ENCODE results near the gene WNT3A.
"Not testable (repeated sequence)": the region's sequence is repeated elsewhere in the genome, so short reads cannot be mapped to it uniquely, and the experiment has no call there.

The WNT3A gene

GRCh38 chr1:227967815-227968214 is 39.0 kb upstream of the WNT3A start:
- H3K27ac ChIP-seq (ENCODE audit: low read length); H4K20me1 ChIP-seq (ENCODE audit: insufficient read depth, low read length); H3K4me3 ChIP-seq (ENCODE audit: low read length); H3K9ac ChIP-seq (ENCODE audit: low read length); H3K36me3 ChIP-seq (replicated peaks; ENCODE audit: low read depth, low read length); H3K79me2 ChIP-seq (ENCODE audit: low read length); H3K9me3 ChIP-seq (ENCODE audit: insufficient read depth, low read length); H3K4me2 ChIP-seq (ENCODE audit: low read length); H3K4me1 ChIP-seq (ENCODE audit: low read length); H3K27me3 ChIP-seq (ENCODE audit: low read depth, low read length); H2AFZ ChIP-seq (ENCODE audit: low read depth, low read length): not testable (repeated sequence)
- TF ChIP-seq CTCF (IDR thresholded peaks at IDR 0.05; ENCODE audit: low read depth, low read length), result peak; percentile 36

- H3K27ac ChIP-seq (ENCODE audit: low read length); H3K79me2 ChIP-seq (ENCODE audit: low read length); H3K4me3 ChIP-seq (ENCODE audit: low read length); H4K20me1 ChIP-seq (ENCODE audit: insufficient read depth, low read length); H3K9me3 ChIP-seq (ENCODE audit: insufficient read depth, low read length); H3K9ac ChIP-seq (ENCODE audit: low read length); H3K4me1 ChIP-seq (ENCODE audit: low read length); H3K36me3 ChIP-seq (replicated peaks; ENCODE audit: low read depth, low read length); H3K4me2 ChIP-seq (ENCODE audit: low read length); H3K27me3 ChIP-seq (ENCODE audit: low read depth, low read length); H2AFZ ChIP-seq (ENCODE audit: low read depth, low read length): not testable (repeated sequence)
These were observed 36.5 kb upstream of the WNT3A start for GRCh38 chr1:227970076-227970995.

GRCh38 chr1:227971216-227971615 is 35.6 kb upstream of the WNT3A start:
- not testable (repeated sequence) for H3K27ac ChIP-seq (ENCODE audit: low read length); H3K79me2 ChIP-seq (ENCODE audit: low read length); H3K27me3 ChIP-seq (ENCODE audit: low read depth, low read length); H3K4me3 ChIP-seq (ENCODE audit: low read length); H3K9me3 ChIP-seq (ENCODE audit: insufficient read depth, low read length); H3K4me2 ChIP-seq (ENCODE audit: low read length); H4K20me1 ChIP-seq (ENCODE audit: insufficient read depth, low read length); H2AFZ ChIP-seq (ENCODE audit: low read depth, low read length); H3K9ac ChIP-seq (ENCODE audit: low read length); H3K36me3 ChIP-seq (replicated peaks; ENCODE audit: low read depth, low read length); H3K4me1 ChIP-seq (ENCODE audit: low read length)

DNA sequence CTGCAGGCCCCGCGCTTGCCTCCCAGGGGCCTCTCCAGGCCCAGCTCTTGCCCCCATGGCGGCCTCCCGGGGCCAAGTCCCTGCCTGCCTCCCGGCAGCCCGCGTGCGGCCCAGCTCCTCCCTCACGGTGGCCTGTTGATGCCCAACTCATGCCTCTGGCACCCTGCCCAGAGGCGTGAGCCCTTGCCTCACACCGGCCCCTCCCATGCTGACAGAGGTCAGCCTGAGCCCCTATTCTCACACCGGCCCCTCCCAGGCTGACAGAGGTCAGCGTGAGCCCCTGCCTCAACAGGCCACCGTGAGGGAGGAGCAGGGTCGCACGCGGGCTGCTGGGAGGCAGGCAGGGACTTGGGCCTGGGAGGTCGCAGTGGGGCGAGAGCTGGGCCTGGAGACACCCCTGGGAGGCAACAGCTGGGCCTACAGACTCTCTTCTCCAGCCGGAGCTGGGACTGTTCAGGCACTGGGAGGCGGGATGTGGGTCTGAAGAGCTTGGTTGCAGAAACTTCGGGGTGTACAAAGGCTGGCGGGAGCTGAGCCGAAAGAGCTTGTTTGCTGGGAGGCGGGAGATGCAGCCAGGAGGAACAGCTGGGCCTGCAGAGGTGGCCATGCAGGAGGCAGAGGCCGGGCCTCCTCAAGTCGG is 35.0 kb upstream of the WNT3A start:
- not testable (repeated sequence) for H3K9ac ChIP-seq (ENCODE audit: low read length); H3K27me3 ChIP-seq (ENCODE audit: low read depth, low read length); H3K9me3 ChIP-seq (ENCODE audit: insufficient read depth, low read length); H3K79me2 ChIP-seq (ENCODE audit: low read length); H3K4me2 ChIP-seq (ENCODE audit: low read length); H2AFZ ChIP-seq (ENCODE audit: low read depth, low read length); H3K4me3 ChIP-seq (ENCODE audit: low read length); H3K4me1 ChIP-seq (ENCODE audit: low read length); H3K27ac ChIP-seq (ENCODE audit: low read length); H3K36me3 ChIP-seq (replicated peaks; ENCODE audit: low read depth, low read length); H4K20me1 ChIP-seq (ENCODE audit: insufficient read depth, low read length)

- not testable (repeated sequence) for H3K27ac ChIP-seq (ENCODE audit: low read length); H3K4me1 ChIP-seq (ENCODE audit: low read length); H3K4me2 ChIP-seq (ENCODE audit: low read length); H3K9me3 ChIP-seq (ENCODE audit: insufficient read depth, low read length); H3K36me3 ChIP-seq (replicated peaks; ENCODE audit: low read depth, low read length); H3K27me3 ChIP-seq (ENCODE audit: low read depth, low read length); H2AFZ ChIP-seq (ENCODE audit: low read depth, low read length); H3K4me3 ChIP-seq (ENCODE audit: low read length); H4K20me1 ChIP-seq (ENCODE audit: insufficient read depth, low read length); H3K79me2 ChIP-seq (ENCODE audit: low read length); H3K9ac ChIP-seq (ENCODE audit: low read length)
These were observed 34.5 kb upstream of the WNT3A start for GRCh38 chr1:227972283-227972679.

GRCh38 chr1:227972843-227973374 is 33.9 kb upstream of the WNT3A start:
- not testable (repeated sequence) for H3K9me3 ChIP-seq (ENCODE audit: insufficient read depth, low read length); H3K27ac ChIP-seq (ENCODE audit: low read length); H3K9ac ChIP-seq (ENCODE audit: low read length); H3K4me1 ChIP-seq (ENCODE audit: low read length); H3K27me3 ChIP-seq (ENCODE audit: low read depth, low read length); H4K20me1 ChIP-seq (ENCODE audit: insufficient read depth, low read length); H3K36me3 ChIP-seq (replicated peaks; ENCODE audit: low read depth, low read length); H3K79me2 ChIP-seq (ENCODE audit: low read length); H3K4me2 ChIP-seq (ENCODE audit: low read length); H3K4me3 ChIP-seq (ENCODE audit: low read length); H2AFZ ChIP-seq (ENCODE audit: low read depth, low read length)

- not testable (repeated sequence) for H2AFZ ChIP-seq (ENCODE audit: low read depth, low read length); H3K27me3 ChIP-seq (ENCODE audit: low read depth, low read length); H3K79me2 ChIP-seq (ENCODE audit: low read length); H3K27ac ChIP-seq (ENCODE audit: low read length); H3K4me2 ChIP-seq (ENCODE audit: low read length); H3K36me3 ChIP-seq (replicated peaks; ENCODE audit: low read depth, low read length); H3K4me3 ChIP-seq (ENCODE audit: low read length); H3K9ac ChIP-seq (ENCODE audit: low read length); H3K4me1 ChIP-seq (ENCODE audit: low read length); H4K20me1 ChIP-seq (ENCODE audit: insufficient read depth, low read length); H3K9me3 ChIP-seq (ENCODE audit: insufficient read depth, low read length)
These were observed 33.0 kb upstream of the WNT3A start for GRCh38 chr1:227973724-227974288.

DNA sequence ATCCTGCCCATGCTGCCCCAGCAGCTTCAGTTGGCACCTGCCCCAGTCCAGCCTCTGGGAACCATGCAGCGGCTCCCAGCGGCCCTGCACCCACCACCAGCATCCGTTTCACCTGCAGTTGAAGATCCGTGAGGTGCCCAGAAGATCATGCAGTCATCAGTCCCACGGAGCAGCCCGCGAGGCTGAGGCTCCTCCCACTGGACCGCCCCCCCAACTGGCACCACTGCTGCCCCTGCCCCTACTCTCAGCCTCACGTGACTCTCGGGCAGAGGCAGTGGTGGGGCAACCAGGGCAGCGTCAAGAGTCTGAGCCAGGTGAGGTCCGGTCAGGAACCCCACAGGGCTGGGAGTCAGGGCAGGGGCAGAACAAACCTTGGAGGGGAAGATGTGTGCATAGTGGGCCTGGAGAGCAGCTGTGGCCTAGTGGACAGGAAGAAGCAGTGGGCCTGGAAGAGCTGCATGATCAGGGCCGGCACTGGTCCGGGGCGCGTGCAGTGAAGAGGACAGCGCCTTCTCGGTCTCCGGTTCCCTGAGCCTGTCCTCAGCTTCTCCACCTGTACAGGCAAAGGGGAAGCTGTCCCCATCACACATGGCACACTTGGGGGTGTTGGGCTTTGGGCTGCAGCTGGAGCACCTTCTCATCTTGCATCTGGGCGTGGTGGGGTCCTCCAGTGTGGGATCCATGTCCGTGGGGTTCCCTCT is 31.1 kb upstream of the WNT3A start:
- H4K20me1 ChIP-seq (ENCODE audit: insufficient read depth, low read length); H3K9me3 ChIP-seq (ENCODE audit: insufficient read depth, low read length); H3K36me3 ChIP-seq (replicated peaks; ENCODE audit: low read depth, low read length); H2AFZ ChIP-seq (ENCODE audit: low read depth, low read length); H3K27ac ChIP-seq (ENCODE audit: low read length); H3K4me3 ChIP-seq (ENCODE audit: low read length); H3K4me2 ChIP-seq (ENCODE audit: low read length); H3K79me2 ChIP-seq (ENCODE audit: low read length); H3K4me1 ChIP-seq (ENCODE audit: low read length); H3K9ac ChIP-seq (ENCODE audit: low read length); H3K27me3 ChIP-seq (ENCODE audit: low read depth, low read length): not testable (repeated sequence)
